ENCODE results near the gene ALDH8A1. TPM values are rescaled to one million over a fixed set of nuclear protein-coding genes. Genes with fewer than 3 reads are reported as not detected.

Gene ALDH8A1
- total and polyA plus RNA-seq, 2 of the 13 experiments (the other 11 are each of a cell fraction or from before 2014, with no cell fraction given) = 1.1 to 3.4 TPM

- no peak for TF ChIP-seq ZHX2 (IDR thresholded peaks at IDR 0.05; ENCODE audit: low read depth)
- no peak for TF ChIP-seq ZHX2 (CRISPR knock-in tag; IDR thresholded peaks at IDR 0.05; ENCODE audit: borderline replicate concordance)
- no peak for TF ChIP-seq ZNF17 (CRISPR knock-in tag; IDR thresholded peaks at IDR 0.05)
- TF ChIP-seq ELK4 (CRISPR knock-in tag; IDR thresholded peaks at IDR 0.05; ENCODE audit: borderline replicate concordance) = no peak
- no peak for TF ChIP-seq ZSCAN29 (CRISPR knock-in tag; conservative IDR thresholded peaks at IDR 0.05)
Measured at GRCh38 chr6:134984821-134985220, 34.9 kb upstream of the ALDH8A1 start (continued).

GRCh38 chr6:134983823-134984222 is 33.9 kb upstream of the ALDH8A1 start:
- Histone ChIP-seq H3K27ac (ENCODE audit: extremely low read length, insufficient read depth, low read length) (no peak overlapping the region), H3K27me3 (ENCODE audit: control insufficient read depth in 1 of 2, insufficient read depth in 2 of 2, low read length in 2 of 2) (no peaks in the 10 kb centered on the region), H3K9me3 (ENCODE audit: low read length) (no peaks in the 10 kb centered on the region), H3K9ac (ENCODE audit: insufficient read depth, low read depth, low read length) (no peak overlapping the region), H3K4me1 (ENCODE audit: insufficient read depth, low read length) (no peaks in the 10 kb centered on the region), H4K20me1 (ENCODE audit: insufficient read depth, low read length) (no peaks in the 10 kb centered on the region), H3K4me3 (replicated peaks in 1 of 3; ENCODE audit: insufficient read depth in 1 of 3, low read depth in 2 of 3, low read length in 3 of 3) (no peak overlapping the region), H3K4me2 (ENCODE audit: low read depth, low read length) (no peak overlapping the region), H3K79me2 (ENCODE audit: insufficient read depth, low read length) (no peaks in the 10 kb centered on the region), H3K36me3 (replicated peaks in 1 of 2; ENCODE audit: control insufficient read depth in 1 of 2, insufficient read depth in 2 of 2, low read length in 2 of 2) (peaks cover 7 to 41% of the 10 kb centered on the region in 2 experiments; a peak in 4 of 5 replicates), H2AFZ (ENCODE audit: low read length) (no peak overlapping the region)
- DNase-seq (ENCODE audit: low spot score) (no peak), FAIRE-seq (no peak), ATAC-seq (no peak)
- no TSS peak for BruUV-seq (replicated peaks)
- intact Hi-C loops (cut with micrococcal nuclease; ENCODE audit: unreplicated experiment) (no loop called here), in situ Hi-C loops (cut with HindIII; ENCODE audit: extremely low pct_ligation_motif_present, low pct_unique_long_range_greater_than_20kb) (no loop called here)
- POLR2A ChIA-PET = no interaction called here
- WGBS (ENCODE audit: low lambda C conversion rate) = 100% methylated on average over 2 of the region's 2 CpGs
- CTCF ChIA-PET (ENCODE audit: low intra/inter-chr PET ratio, low total read pairs) = no interaction called here
- no peak for TF ChIP-seq REXO4 (CRISPR knock-in tag; IDR thresholded peaks at IDR 0.05; ENCODE audit: borderline replicate concordance)
- TF ChIP-seq ZNF883 (CRISPR knock-in tag; IDR thresholded peaks at IDR 0.05; ENCODE audit: not compliant biosample characterization) = no peak
- TF ChIP-seq WIZ (CRISPR knock-in tag; IDR thresholded peaks at IDR 0.05) = no peak
- TF ChIP-seq ZNF224 (CRISPR knock-in tag; IDR thresholded peaks at IDR 0.05) = no peak
- TF ChIP-seq ATF4 (CRISPR knock-in tag; IDR thresholded peaks at IDR 0.05) = no peak
- no peak for TF ChIP-seq ZNF768 (CRISPR knock-in tag; IDR thresholded peaks at IDR 0.05)
- TF ChIP-seq RFX5 (IDR thresholded peaks at IDR 0.05; ENCODE audit: low read depth, low read length) = no peak
- no peak for TF ChIP-seq SNAPC5 (CRISPR knock-in tag; IDR thresholded peaks at IDR 0.05; ENCODE audit: borderline replicate concordance)
- no peak for TF ChIP-seq CSRNP2 (CRISPR knock-in tag; conservative IDR thresholded peaks at IDR 0.05; ENCODE audit: low read depth)

Data from HepG2 (cell line).